WI38 (cell line): ENCODE measurements around the gene SETD2.

Source experiments
- H3K4me3 ChIP-seq: 2 replicates; pipeline ENCODE4 v1.5.1; 2011; ENCODE audit warnings: low read depth, mild to moderate bottlenecking, control low read depth, low read length
- CTCF ChIP-seq: IDR thresholded peaks from 2 replicates; pipeline ENCODE4 v1.5.1; 2012; ENCODE audit warnings: low read depth, mild to moderate bottlenecking, control low read depth, low read length

The SETD2 gene

GRCh38 chr3:46994801-46995731, 168.8 kb downstream of the SETD2 start:
- TF ChIP-seq CTCF, result no peak
- no peak overlapping the region for H3K4me3 ChIP-seq

GRCh38 chr3:46993986-46994385, 169.9 kb downstream of the SETD2 start:
- TF ChIP-seq CTCF, result no peak
- no peak overlapping the region for H3K4me3 ChIP-seq

GRCh38 chr3:46993292-46993691, 170.6 kb downstream of the SETD2 start:
- no peak overlapping the region for H3K4me3 ChIP-seq
- TF ChIP-seq CTCF, result no peak

- TF ChIP-seq CTCF, result no peak
- H3K4me3 ChIP-seq, result no peak overlapping the region
These were observed 171.7 kb downstream of the SETD2 start for GRCh38 chr3:46992231-46992630.

- TF ChIP-seq CTCF, result no peak
- H3K4me3 ChIP-seq, result no peak overlapping the region
These were observed 172.3 kb downstream of the SETD2 start for GRCh38 chr3:46991406-46992165.

GRCh38 chr3:46990573-46991374, 173.1 kb downstream of the SETD2 start:
- TF ChIP-seq CTCF, result no peak
- no peak overlapping the region for H3K4me3 ChIP-seq
